ENCODE data around the gene SYT5. TPM values are rescaled to one million over a fixed set of nuclear protein-coding genes. Genes with fewer than 3 reads are reported as not detected.

Gene SYT5
- total and polyA plus RNA-seq, 2 of the 13 experiments (the other 11 are each of a cell fraction or from before 2014, with no cell fraction given), result not detected

DNA sequence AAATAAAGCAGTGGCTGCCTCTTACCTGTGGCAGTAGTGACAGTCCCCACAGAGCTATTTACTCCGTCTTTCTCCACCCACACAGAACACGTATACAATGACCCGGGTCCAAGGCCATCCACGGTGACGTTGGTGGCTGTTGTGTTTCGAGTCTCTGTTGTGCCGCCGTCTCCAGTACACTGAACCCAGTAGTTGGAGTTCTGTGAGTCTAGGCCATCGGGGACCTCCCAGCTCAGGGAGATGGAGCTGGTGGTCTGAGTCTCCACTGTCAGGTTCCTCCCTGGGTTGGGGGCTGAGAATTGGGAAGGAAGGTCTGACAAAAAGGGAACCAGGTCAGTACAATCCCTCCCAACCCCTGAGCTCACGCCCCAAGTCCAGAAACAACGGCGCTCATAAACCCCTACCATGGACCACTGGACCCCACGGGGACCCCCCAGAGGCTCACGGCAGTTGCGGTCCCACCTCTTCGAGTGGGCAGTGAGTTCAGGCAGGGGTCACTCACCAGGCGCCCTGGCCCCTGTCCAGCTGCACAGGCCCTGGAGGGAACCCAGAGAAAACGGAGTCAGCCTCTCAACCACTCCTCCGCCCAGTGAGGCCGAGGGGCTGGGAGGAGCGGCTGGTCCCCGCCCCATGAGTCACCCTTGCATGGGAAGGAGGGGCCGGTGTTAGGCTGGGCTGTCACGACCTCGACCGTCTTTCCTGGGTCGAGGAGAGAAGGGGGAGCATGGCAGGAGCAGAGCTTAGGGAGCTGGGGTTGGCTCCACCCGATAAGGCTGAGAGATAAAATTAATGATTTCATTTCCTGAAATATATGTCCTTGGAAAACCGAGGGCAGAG lies 26.8 kb upstream of the SYT5 start (continued):
- TF ChIP-seq, protein P1, sequence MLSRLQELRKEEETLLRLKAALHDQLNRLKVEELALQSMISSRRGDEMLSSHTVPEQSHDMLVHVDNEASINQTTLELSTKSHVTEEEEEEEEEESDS (CRISPR knock-in tag; IDR thresholded peaks at IDR 0.05; ENCODE audit: borderline replicate concordance), result peak; percentile 92; the same call in 1 of the 2 replicates
- TF ChIP-seq CBX2 (IDR thresholded peaks at IDR 0.05; ENCODE audit: low read depth, low read length) (no peak), CBX2 (CRISPR knock-in tag; IDR thresholded peaks at IDR 0.05; ENCODE audit: low read depth) (no peak), MIXL1 (CRISPR knock-in tag; IDR thresholded peaks at IDR 0.05) (peak; percentile 75; the same call in 1 of the 2 replicates), ZSCAN9 (CRISPR knock-in tag; IDR thresholded peaks at IDR 0.05; ENCODE audit: borderline replicate concordance) (peak; percentile 71; the same call in 1 of the 2 replicates), ZNF709 (CRISPR knock-in tag; IDR thresholded peaks at IDR 0.05) (peak; percentile 76; the same call in 1 of the 2 replicates), GTF2F1 (IDR thresholded peaks at IDR 0.05; ENCODE audit: low read length) (peak; percentile 75; the same call in 1 of the 2 replicates), ZNF335 (CRISPR knock-in tag; IDR thresholded peaks at IDR 0.05) (no peak), YEATS2 (CRISPR knock-in tag; IDR thresholded peaks at IDR 0.05; ENCODE audit: borderline replicate concordance) (peak; percentile 82; the same call in 1 of the 2 replicates), RARG (CRISPR knock-in tag; IDR thresholded peaks at IDR 0.05; ENCODE audit: low read depth) (no peak), IRX3 (CRISPR knock-in tag; IDR thresholded peaks at IDR 0.05; ENCODE audit: borderline replicate concordance, low read depth) (no peak), JUND (CRISPR knock-in tag; IDR thresholded peaks at IDR 0.05) (peak; percentile 99), ZNF354B (CRISPR knock-in tag; IDR thresholded peaks at IDR 0.05) (peak; percentile 94; the same call in 1 of the 2 replicates), MEIS2 (CRISPR knock-in tag; IDR thresholded peaks at IDR 0.05) (no peak), ZNF672 (CRISPR knock-in tag; IDR thresholded peaks at IDR 0.05) (no peak)
- TF ChIP-seq, protein P2, sequence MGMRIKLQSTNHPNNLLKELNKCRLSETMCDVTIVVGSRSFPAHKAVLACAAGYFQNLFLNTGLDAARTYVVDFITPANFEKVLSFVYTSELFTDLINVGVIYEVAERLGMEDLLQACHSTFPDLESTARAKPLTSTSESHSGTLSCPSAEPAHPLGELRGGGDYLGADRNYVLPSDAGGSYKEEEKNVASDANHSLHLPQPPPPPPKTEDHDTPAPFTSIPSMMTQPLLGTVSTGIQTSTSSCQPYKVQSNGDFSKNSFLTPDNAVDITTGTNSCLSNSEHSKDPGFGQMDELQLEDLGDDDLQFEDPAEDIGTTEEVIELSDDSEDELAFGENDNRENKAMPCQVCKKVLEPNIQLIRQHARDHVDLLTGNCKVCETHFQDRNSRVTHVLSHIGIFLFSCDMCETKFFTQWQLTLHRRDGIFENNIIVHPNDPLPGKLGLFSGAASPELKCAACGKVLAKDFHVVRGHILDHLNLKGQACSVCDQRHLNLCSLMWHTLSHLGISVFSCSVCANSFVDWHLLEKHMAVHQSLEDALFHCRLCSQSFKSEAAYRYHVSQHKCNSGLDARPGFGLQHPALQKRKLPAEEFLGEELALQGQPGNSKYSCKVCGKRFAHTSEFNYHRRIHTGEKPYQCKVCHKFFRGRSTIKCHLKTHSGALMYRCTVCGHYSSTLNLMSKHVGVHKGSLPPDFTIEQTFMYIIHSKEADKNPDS (CRISPR knock-in tag; IDR thresholded peaks at IDR 0.05), result no peak
- TF ChIP-seq, protein P3, sequence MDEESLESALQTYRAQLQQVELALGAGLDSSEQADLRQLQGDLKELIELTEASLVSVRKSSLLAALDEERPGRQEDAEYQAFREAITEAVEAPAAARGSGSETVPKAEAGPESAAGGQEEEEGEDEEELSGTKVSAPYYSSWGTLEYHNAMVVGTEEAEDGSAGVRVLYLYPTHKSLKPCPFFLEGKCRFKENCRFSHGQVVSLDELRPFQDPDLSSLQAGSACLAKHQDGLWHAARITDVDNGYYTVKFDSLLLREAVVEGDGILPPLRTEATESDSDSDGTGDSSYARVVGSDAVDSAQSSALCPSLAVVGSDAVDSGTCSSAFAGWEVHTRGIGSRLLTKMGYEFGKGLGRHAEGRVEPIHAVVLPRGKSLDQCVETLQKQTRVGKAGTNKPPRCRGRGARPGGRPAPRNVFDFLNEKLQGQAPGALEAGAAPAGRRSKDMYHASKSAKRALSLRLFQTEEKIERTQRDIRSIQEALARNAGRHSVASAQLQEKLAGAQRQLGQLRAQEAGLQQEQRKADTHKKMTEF (CRISPR knock-in tag; IDR thresholded peaks at IDR 0.05), result peak; percentile 81; the same call in 1 of the 2 replicates
- TF ChIP-seq, protein P4, sequence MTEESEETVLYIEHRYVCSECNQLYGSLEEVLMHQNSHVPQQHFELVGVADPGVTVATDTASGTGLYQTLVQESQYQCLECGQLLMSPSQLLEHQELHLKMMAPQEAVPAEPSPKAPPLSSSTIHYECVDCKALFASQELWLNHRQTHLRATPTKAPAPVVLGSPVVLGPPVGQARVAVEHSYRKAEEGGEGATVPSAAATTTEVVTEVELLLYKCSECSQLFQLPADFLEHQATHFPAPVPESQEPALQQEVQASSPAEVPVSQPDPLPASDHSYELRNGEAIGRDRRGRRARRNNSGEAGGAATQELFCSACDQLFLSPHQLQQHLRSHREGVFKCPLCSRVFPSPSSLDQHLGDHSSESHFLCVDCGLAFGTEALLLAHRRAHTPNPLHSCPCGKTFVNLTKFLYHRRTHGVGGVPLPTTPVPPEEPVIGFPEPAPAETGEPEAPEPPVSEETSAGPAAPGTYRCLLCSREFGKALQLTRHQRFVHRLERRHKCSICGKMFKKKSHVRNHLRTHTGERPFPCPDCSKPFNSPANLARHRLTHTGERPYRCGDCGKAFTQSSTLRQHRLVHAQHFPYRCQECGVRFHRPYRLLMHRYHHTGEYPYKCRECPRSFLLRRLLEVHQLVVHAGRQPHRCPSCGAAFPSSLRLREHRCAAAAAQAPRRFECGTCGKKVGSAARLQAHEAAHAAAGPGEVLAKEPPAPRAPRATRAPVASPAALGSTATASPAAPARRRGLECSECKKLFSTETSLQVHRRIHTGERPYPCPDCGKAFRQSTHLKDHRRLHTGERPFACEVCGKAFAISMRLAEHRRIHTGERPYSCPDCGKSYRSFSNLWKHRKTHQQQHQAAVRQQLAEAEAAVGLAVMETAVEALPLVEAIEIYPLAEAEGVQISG (CRISPR knock-in tag; IDR thresholded peaks at IDR 0.05), result peak; percentile 64
- TF ChIP-seq, protein P5, sequence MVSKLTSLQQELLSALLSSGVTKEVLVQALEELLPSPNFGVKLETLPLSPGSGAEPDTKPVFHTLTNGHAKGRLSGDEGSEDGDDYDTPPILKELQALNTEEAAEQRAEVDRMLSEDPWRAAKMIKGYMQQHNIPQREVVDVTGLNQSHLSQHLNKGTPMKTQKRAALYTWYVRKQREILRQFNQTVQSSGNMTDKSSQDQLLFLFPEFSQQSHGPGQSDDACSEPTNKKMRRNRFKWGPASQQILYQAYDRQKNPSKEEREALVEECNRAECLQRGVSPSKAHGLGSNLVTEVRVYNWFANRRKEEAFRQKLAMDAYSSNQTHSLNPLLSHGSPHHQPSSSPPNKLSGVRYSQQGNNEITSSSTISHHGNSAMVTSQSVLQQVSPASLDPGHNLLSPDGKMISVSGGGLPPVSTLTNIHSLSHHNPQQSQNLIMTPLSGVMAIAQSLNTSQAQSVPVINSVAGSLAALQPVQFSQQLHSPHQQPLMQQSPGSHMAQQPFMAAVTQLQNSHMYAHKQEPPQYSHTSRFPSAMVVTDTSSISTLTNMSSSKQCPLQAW (CRISPR knock-in tag; IDR thresholded peaks at IDR 0.05), result peak; percentile 89
- TF ChIP-seq, protein P6, sequence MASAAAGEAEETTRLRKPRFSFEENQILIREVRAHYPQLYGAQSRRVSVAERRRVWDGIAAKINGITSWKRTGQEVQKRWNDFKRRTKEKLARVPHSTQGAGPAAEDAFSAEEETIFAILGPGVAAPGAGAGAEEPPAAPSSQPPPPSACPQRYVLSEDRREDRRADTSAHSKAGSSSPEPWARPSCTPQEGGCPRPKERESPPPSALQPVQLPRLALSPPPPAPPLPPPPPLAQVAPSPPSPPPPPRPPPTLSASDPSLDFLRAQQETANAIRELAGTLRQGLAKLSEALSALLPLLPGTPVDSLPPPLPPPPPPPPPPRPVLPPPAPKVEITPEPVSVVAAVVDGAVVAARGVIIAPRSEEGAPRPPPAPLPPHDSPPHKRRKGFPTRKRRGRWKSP (CRISPR knock-in tag; IDR thresholded peaks at IDR 0.05), result peak; percentile 71; the same call in 1 of the 2 replicates
